Measurements from ENCODE around the gene MAGOHB.
"Not testable (repeated sequence)": the region's sequence is repeated elsewhere in the genome, so short reads cannot be mapped to it uniquely, and the experiment has no call there.

MAGOHB gene

DNA sequence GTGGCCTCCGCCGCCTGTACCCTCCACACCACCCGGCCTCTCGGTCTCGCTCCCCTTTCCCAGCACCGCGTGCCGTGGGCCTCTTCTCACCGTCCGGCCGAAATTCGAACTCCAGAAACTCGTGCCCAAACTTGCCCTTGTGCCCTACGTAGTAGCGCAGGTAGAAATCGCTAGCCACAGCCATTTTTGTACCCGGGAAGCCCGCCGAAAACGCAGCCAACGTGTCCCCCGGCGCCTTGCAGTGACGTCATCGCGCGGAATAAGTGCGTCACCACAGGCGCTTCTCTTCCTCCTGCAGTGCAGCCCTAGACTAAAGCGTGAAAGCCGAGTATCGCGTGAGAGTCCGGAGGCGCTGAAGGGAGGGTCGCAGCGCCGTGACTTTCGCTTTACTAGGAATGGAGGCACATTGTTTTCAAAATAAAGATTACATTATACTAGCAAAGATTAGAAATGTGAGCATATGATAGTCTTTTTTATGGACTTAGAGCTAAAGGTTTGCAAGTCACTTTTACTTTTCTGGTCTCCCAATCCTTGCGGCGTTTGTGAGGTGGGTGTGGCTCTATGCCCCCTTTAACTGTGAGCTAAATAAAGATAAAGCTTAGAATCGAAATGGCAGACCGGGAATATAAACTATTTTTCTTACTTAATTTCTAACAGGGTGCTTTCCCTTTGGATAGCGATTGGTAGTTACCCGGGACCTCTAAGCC is at the start of gene MAGOHB:
Gene MAGOHB (minus strand): TSS at position 261 of the 707 bp plus-strand sequence. CDS start 77 bp downstream, at position 184.
- in situ Hi-C loops (cut with HindIII; ENCODE audit: low sequenced_read_pairs), result no loop called here

DNA sequence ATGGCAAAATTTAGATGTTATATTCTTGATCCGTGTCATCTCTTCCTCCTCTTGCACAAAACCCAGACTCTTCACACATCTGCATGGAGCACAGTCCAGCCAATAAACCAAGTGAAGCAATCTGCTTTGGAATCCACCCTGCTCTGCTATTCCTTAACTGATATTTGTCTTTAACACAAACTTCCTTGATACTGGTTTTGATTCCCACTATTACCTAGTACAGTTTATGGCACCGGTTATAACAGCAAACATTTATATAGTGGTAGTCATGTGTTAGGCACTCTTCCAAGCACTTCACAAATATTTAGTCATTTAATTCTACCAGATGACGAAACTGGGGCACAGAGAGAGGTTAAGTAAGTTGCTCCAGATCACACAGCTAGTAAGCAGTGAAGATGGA is 47.9 kb upstream of the MAGOHB start:
- in situ Hi-C loops (cut with HindIII; ENCODE audit: low sequenced_read_pairs), result no loop called here

DNA sequence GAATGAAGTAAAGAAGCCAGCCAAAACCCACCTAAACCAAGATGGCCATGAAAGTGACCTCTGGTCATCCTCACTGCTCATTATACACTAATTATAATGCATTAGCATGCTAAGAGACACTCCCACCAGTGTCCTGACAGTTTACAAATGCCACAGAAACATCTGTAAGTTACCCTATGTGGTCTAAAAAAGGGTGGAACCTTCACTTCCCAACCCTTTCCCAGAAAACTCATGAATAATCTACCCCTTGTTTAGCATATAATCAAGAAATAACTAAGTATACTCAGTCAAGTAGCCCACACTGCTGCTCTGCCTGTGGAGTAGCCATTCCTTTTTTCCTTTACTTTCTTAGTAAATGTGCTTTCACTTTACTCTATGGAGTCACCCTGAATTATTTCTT is 40.6 kb upstream of the MAGOHB start:
- in situ Hi-C loops (cut with HindIII; ENCODE audit: low sequenced_read_pairs), result no loop called here

DNA sequence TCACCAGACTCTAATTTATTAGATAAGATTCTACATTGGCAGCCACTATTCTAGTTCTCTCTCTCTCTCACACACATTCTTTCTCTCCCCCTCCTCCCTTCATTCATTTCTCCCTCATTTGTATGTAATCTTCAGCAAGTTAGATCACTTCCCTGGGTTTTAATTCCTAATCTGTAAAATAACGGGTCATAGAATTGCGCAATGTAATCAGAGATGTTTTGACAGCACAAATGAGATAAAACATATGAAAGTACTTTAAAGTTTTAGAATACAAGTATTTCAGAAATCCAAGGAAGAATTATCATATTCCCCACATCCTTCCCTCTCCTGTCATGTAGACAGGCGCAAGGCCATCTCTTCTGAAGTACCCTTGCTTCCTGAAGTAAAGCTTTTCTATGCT is 38.8 kb upstream of the MAGOHB start:
- in situ Hi-C loops (cut with HindIII; ENCODE audit: low sequenced_read_pairs), result no loop called here

GRCh38 chr12:10646576-10646975 is 33.2 kb upstream of the MAGOHB start:
- in situ Hi-C loops (cut with HindIII; ENCODE audit: low sequenced_read_pairs), result not testable (repeated sequence)

GRCh38 chr12:10645910-10646309 is 32.5 kb upstream of the MAGOHB start:
- in situ Hi-C loops (cut with HindIII; ENCODE audit: low sequenced_read_pairs), result no loop called here

DNA sequence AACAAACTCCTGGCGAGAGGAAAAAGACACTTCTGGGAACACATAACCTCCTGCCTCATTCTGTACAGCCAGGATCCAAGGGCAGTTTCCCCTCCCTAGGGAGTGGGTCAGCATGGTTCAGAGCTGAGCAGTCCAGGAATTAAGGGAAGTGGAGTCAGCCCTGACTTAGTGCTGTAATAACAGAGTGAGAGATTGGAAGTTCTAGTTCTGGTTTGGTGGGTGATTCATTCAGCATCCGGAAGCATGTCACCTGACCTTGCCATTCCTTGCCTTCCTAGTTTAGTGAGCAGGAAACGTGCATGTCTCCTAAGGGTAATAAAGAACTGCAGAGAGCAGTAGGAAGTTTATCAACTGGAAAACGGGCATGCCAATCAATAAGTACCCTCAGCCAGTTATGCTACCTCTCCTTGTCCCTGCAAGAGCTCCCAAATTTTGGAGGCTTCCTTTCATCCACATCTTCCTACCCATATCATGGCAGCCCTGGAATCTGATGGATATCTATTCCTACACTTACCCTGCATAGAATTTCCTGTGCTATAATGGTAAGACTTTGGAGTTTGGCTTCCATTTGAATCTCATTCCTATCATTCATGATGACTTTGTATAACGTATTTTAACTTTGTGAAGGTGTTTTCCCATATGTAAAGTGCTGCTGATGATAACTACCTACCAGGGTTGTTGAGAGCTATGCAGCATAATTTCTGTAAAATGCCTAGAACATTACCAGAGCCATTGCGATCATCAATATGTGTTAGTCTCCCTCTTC is 28.5 kb upstream of the MAGOHB start:
- in situ Hi-C loops (cut with HindIII; ENCODE audit: low sequenced_read_pairs), result no loop called here

DNA sequence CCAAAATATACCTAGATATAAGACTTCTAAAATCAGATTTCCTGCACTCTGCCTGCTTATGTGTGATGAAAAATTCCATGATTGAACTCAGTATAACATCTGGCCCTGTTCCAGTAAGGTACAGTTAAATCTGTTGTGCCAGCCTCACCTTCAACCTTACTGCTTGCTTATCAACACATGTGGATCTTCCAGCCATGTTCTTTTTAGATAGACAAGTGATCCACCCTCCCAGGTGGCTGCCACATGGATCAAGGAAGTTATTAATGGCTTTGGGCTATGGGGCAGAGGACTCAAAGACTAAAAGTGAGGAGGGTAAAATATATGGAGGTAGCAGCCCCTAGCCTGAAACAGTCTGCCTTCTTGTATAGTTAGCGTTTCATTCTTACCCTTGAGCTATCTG is 25.3 kb upstream of the MAGOHB start:
- in situ Hi-C loops (cut with HindIII; ENCODE audit: low sequenced_read_pairs), result no loop called here

DNA sequence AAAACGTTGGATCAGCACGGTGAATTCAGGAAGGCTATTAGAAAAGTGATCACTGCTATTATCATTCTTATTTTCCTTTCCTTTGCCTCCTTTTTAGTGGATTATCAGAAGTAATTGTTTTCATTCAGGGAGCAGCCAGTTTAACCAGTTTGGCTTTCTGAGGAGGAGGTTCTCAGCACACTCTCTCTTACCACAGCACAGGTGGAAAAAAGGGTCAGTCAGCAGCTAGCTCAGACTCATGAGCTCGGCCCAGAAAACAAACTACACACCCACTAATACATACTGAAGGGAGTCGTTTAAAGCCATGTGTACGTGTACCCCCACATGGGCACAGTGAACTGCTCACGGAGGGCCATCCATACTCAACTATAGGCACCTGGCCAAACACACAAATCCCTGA is 23.2 kb upstream of the MAGOHB start:
- in situ Hi-C loops (cut with HindIII; ENCODE audit: low sequenced_read_pairs), result no loop called here

DNA sequence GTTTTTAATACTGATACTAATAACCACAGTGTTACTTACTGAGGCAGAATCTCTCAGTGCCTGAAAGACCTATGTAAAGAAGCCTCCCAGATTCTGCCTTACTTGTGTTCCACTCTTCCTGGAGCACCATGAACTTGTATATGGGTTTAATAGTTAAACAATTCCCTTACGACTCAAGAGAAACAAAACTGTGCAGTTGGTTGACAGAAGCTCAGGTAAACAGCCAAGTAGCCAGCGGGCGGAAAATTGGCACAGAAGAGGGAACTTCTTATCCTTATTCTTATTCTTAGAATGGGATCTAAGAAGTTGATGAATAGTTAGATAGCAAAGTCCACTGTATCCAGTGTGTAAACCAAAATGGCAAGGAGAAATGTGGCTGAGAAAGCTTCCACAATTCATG is 22.7 kb upstream of the MAGOHB start:
- in situ Hi-C loops (cut with HindIII; ENCODE audit: low sequenced_read_pairs), result no loop called here

GRCh38 chr12:10635306-10635705 is 21.9 kb upstream of the MAGOHB start:
- in situ Hi-C loops (cut with HindIII; ENCODE audit: low sequenced_read_pairs), result no loop called here

DNA sequence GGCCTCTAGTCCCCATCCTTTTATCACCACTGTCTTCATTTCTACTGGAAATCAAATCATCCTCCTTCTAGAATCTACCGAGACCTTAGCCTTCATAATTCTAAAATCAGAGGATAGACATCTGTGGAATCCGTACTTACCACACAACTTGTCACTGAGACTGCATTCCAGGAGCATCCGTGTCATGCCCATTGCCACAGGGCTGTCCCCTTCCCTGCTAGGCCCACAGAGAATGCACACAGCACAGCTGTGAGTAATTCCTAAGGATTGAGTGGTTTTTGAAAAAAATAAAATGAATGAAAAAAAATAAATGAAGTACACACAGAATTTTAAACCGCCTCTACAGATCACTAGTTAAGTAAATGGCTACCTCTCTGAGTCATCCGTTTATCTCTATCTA is 21.0 kb upstream of the MAGOHB start:
- in situ Hi-C loops (cut with HindIII; ENCODE audit: low sequenced_read_pairs), result no loop called here

- in situ Hi-C loops (cut with HindIII; ENCODE audit: low sequenced_read_pairs), result no loop called here
Observed at GRCh38 chr12:10633541-10633940, 20.1 kb upstream of the MAGOHB start.

DNA sequence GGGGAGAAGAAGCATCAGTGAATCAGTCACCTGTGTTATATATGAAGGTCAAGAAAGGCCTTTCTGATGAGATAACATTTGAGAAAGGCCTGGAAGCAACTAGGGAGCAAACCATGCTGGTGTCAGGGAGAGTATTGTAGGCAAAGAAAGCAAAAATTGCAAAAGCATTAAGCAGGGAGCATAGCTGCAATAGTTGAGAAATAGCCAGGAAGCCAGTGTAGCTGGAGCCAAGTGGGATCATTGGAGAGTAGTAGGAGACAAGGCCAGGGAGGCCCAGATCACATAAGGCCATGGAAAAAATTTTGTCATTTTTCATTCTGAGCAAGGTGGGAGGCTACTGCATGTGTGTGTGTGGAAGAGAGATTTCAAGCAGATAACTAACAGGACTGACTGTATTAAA is 18.8 kb upstream of the MAGOHB start:
- in situ Hi-C loops (cut with HindIII; ENCODE audit: low sequenced_read_pairs), result no loop called here

GRCh38 chr12:10624605-10625004 is 11.2 kb upstream of the MAGOHB start:
- in situ Hi-C loops (cut with HindIII; ENCODE audit: low sequenced_read_pairs), result no loop called here

- in situ Hi-C loops (cut with HindIII; ENCODE audit: low sequenced_read_pairs), result no loop called here
Observed at GRCh38 chr12:10623131-10623530, 9.7 kb upstream of the MAGOHB start.

GRCh38 chr12:10621278-10621677 is 7.9 kb upstream of the MAGOHB start:
- in situ Hi-C loops (cut with HindIII; ENCODE audit: low sequenced_read_pairs), result no loop called here

- in situ Hi-C loops (cut with HindIII; ENCODE audit: low sequenced_read_pairs), result no loop called here
Observed at GRCh38 chr12:10620078-10620779, 6.8 kb upstream of the MAGOHB start.

DNA sequence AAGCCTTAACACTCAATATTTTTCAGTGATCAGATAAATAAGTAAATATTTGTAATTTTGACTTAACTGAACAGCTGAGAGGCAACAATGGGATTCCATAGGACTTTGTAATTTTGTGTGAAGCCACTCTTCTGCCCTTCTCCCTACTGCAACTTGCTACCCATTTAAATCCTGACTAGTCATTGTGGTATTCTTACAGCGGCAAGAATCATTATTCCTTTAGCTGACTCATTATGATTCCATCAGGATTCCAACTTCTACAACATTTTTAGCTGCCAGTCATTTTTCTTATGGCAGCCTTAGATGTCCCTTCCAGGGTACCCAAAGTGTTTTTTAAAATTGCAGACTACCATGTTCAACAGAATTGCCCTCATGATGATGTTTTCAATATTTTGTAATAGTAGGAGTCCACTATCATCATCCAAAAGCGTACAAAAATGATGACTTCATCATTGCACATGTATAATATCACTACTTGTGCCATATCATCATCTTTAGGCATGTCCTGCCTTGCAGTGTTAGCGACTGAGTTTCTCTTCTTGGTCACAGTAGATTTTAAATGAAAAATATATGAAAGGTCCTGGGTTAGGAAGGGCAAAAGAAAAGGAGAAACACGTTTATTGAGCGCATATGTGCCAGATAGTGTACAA is 5.1 kb upstream of the MAGOHB start:
- in situ Hi-C loops (cut with HindIII; ENCODE audit: low sequenced_read_pairs), result no loop called here

DNA sequence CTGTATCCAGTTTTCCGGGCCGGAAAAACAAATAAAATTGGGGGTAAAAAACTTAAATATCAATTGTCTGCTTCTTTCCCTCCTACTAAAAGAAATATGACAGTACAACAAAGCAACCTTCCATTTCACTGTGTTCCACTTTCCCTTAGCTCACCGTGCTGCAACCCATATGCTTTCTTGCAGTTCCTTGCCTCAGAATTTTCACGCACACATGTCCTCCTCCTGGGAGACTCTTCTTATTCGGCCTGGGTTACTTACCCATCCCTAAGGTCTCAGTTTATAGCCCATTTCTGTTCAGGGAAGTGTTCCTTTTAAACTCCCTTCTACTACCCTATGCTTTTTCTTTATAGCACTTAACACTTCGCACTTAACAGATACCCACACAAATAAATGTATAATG is 4.5 kb upstream of the MAGOHB start:
- in situ Hi-C loops (cut with HindIII; ENCODE audit: low sequenced_read_pairs), result no loop called here

GRCh38 chr12:10615532-10615931 is 2.1 kb upstream of the MAGOHB start:
- in situ Hi-C loops (cut with HindIII; ENCODE audit: low sequenced_read_pairs), result no loop called here

DNA sequence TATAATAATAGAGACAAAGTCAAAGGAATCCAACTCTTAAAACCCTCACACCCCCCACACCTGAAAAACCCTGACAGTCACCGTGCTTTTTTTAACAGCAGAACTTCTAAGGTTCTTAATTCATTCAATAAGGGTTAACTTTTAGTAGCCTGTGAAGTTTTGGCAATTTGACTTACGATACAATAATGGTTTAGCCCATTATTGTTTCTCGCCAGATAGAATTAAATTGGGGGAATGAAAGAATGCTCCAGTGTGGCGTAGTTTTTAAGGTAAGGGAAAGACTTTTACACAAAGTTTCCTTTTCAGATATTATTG is 604 bp upstream of the MAGOHB start:
- in situ Hi-C loops (cut with HindIII; ENCODE audit: low sequenced_read_pairs), result no loop called here
